Measurements from ENCODE around the gene BMAL1.

DNA sequence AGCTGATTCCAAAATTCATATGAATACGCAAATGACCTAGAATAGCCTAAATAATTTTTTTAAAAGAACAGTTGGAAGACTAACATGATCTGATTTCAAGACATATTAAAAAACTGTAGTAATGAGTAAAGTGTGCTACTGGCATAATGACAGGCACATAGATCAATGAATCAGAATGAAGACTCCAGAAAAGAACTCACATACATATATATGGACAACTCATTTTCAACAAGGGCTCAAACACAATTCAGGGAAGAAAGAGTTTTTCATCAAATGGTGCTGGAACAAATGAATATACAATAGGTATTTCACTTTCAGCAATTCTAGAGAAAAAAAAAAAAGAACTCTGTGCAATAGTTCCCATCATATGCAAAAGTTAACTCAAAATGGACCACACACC is 151.7 kb downstream of the BMAL1 start:
- TF ChIP-seq, protein P1, sequence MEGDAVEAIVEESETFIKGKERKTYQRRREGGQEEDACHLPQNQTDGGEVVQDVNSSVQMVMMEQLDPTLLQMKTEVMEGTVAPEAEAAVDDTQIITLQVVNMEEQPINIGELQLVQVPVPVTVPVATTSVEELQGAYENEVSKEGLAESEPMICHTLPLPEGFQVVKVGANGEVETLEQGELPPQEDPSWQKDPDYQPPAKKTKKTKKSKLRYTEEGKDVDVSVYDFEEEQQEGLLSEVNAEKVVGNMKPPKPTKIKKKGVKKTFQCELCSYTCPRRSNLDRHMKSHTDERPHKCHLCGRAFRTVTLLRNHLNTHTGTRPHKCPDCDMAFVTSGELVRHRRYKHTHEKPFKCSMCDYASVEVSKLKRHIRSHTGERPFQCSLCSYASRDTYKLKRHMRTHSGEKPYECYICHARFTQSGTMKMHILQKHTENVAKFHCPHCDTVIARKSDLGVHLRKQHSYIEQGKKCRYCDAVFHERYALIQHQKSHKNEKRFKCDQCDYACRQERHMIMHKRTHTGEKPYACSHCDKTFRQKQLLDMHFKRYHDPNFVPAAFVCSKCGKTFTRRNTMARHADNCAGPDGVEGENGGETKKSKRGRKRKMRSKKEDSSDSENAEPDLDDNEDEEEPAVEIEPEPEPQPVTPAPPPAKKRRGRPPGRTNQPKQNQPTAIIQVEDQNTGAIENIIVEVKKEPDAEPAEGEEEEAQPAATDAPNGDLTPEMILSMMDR (IDR thresholded peaks at IDR 0.05) = no peak
- TF ChIP-seq EP300 (IDR thresholded peaks at IDR 0.05) (no peak), POLR2A (IDR thresholded peaks at IDR 0.05) (no peak)
